Glutamatergic neuron (in vitro differentiated cells): Measurements from ENCODE around the gene TICAM1. TPM values are rescaled to one million over a fixed set of nuclear protein-coding genes. Genes with fewer than 3 reads are reported as not detected.

ENCODE experiments used
- DNase-seq: peaks from one replicate; pipeline ENCODE4 v3.0.0; 2022
- H3K27ac Mint-ChIP-seq: one replicate; pipeline ENCODE4 v1.8.0; 2020; ENCODE audit warnings: mild to moderate bottlenecking, mixed read lengths, inconsistent platforms; ENCODE audit not compliant: unreplicated experiment
- H3K27me3 Mint-ChIP-seq: one replicate; pipeline ENCODE4 v1.8.0; 2020; ENCODE audit warnings: mild to moderate bottlenecking, moderate library complexity, mixed read lengths, inconsistent platforms; ENCODE audit not compliant: unreplicated experiment
- H3K36me3 Mint-ChIP-seq: one replicate; pipeline ENCODE4 v1.8.0; 2020; ENCODE audit warnings: mild to moderate bottlenecking, mixed read lengths, inconsistent platforms; ENCODE audit not compliant: unreplicated experiment
- H3K4me1 Mint-ChIP-seq: one replicate; pipeline ENCODE4 v1.8.0; 2020; ENCODE audit warnings: mild to moderate bottlenecking, low read depth, mixed read lengths, inconsistent platforms; ENCODE audit not compliant: unreplicated experiment
- H3K4me3 Mint-ChIP-seq: one replicate; pipeline ENCODE4 v1.8.0; 2020; ENCODE audit warnings: mild to moderate bottlenecking, mixed read lengths, inconsistent platforms; ENCODE audit not compliant: unreplicated experiment
- H3K9me3 Mint-ChIP-seq: one replicate; pipeline ENCODE4 v1.8.0; 2020; ENCODE audit warnings: mild to moderate bottlenecking, moderate library complexity, mixed read lengths, inconsistent platforms; ENCODE audit not compliant: unreplicated experiment
- CTCF ChIP-seq: fragments of 200-600 bp; sonication (generic); IDR thresholded peaks from one replicate; pipeline ENCODE4 v1.5.0; 2021; ENCODE audit not compliant: partially characterized antibody, unreplicated experiment
- total RNA-seq: library from RNA; stranded (reverse); fragmentation: NEBNext Ultra II Directional; extraction: Animal tissue kit (Norgen Biotek cat#: 25700); gene quantifications from one replicate; pipeline ENCODE4 v1.2.1, GENCODE V29; 2021; ENCODE audit not compliant: unreplicated experiment

TICAM1 gene
- total RNA-seq, 1 donor from 2014 or later, result not detected

- H3K9me3 Mint-ChIP-seq, result peaks cover 4% of the 10 kb centered on the region
- no peak overlapping the region for H3K27ac Mint-ChIP-seq
- H3K36me3 Mint-ChIP-seq, result no peaks in the 10 kb centered on the region
- no peak for DNase-seq
- no peak for TF ChIP-seq CTCF
- H3K4me1 Mint-ChIP-seq, result no peaks in the 10 kb centered on the region
- H3K4me3 Mint-ChIP-seq, result no peak overlapping the region
- peaks cover 10% of the 10 kb centered on the region for H3K27me3 Mint-ChIP-seq
Measured at GRCh38 chr19:4816950-4817278, 14.6 kb downstream of the TICAM1 start.

GRCh38 chr19:4816202-4816949 lies 15.1 kb downstream of the TICAM1 start:
- TF ChIP-seq CTCF, result no peak
- peaks cover 4% of the 10 kb centered on the region for H3K9me3 Mint-ChIP-seq
- no peak overlapping the region for H3K4me3 Mint-ChIP-seq
- H3K4me1 Mint-ChIP-seq, result no peaks in the 10 kb centered on the region
- no peak for DNase-seq
- H3K27me3 Mint-ChIP-seq, result peaks cover 9% of the 10 kb centered on the region
- no peak overlapping the region for H3K27ac Mint-ChIP-seq
- H3K36me3 Mint-ChIP-seq, result no peaks in the 10 kb centered on the region

- Mint-ChIP-seq H3K27me3 (peaks cover 9% of the 10 kb centered on the region), H3K4me3 (peak overlapping the region; percentile 63), H3K27ac (no peak overlapping the region), H3K36me3 (no peaks in the 10 kb centered on the region), H3K4me1 (no peaks in the 10 kb centered on the region), H3K9me3 (peaks cover 4% of the 10 kb centered on the region)
- peak; percentile 85 for DNase-seq
- TF ChIP-seq CTCF, result no peak
Measured at GRCh38 chr19:4815426-4816201, 15.9 kb downstream of the TICAM1 start.

- Mint-ChIP-seq H3K9me3 (peaks cover 6% of the 10 kb centered on the region), H3K27me3 (peaks cover 9% of the 10 kb centered on the region), H3K27ac (peak overlapping the region; percentile 48), H3K36me3 (no peaks in the 10 kb centered on the region), H3K4me3 (peak overlapping the region; percentile 2), H3K4me1 (no peaks in the 10 kb centered on the region)
- no peak for TF ChIP-seq CTCF
- no peak for DNase-seq
Measured at GRCh38 chr19:4814625-4815425, 16.7 kb downstream of the TICAM1 start.
